Activated T-cell treated with anti-CD3 and anti-CD28 coated beads, Interleukin-2, amount 50 U/mL, for 4 hours (primary cell): Measurements from ENCODE around the gene ZXDC. TPM values are rescaled to one million over a fixed set of nuclear protein-coding genes. Genes with fewer than 3 reads are reported as not detected.

ENCODE experiments used
- ATAC-seq, 2 donors: fragments of 200-7000 bp; cut with Tn5 transposase; one replicate each; pipeline ENCODE4 v1.10.0; 2021
- DNase-seq: peaks from one replicate; pipeline ENCODE4 v3.0.0-alpha.2; 2020
- H3K27me3 Mint-ChIP-seq: one replicate; pipeline ENCODE4 v1.8.0; 2021; ENCODE audit warnings: low read depth, mixed read lengths
- H3K36me3 Mint-ChIP-seq: one replicate; pipeline ENCODE4 v1.8.0; 2022; ENCODE audit warnings: mixed read lengths; ENCODE audit not compliant: insufficient read depth
- H3K4me1 Mint-ChIP-seq: one replicate; pipeline ENCODE4 v1.8.0; 2021; ENCODE audit warnings: low read depth, mixed read lengths
- H3K4me3 Mint-ChIP-seq: one replicate; pipeline ENCODE4 v1.8.0; 2021; ENCODE audit warnings: mild to moderate bottlenecking, moderate library complexity, mixed read lengths
- H3K9me3 Mint-ChIP-seq: one replicate; pipeline ENCODE4 v1.8.0; 2021; ENCODE audit warnings: mixed read lengths
- total RNA-seq, 3 donors: library from RNA; stranded (reverse); gene quantifications; one replicate each; pipeline ENCODE4 v1.2.1, GENCODE V29; 2021

Gene ZXDC
- total RNA-seq, 3 donors from 2014 or later: 24.4 to 25.6 (median 25.6) TPM

- Mint-ChIP-seq H3K4me3 (no peak overlapping the region), H3K4me1 (no peaks in the 10 kb centered on the region), H3K9me3 (peaks cover 4% of the 10 kb centered on the region), H3K27me3 (peaks cover 41% of the 10 kb centered on the region), H3K36me3 (no peaks in the 10 kb centered on the region)
- no peak for DNase-seq
- no peak for ATAC-seq
These were observed 62.6 kb downstream of the ZXDC start for GRCh38 chr3:126412841-126413692.

GRCh38 chr3:126408099-126408498 is 67.6 kb downstream of the ZXDC start:
- Mint-ChIP-seq H3K4me1 (no peaks in the 10 kb centered on the region), H3K4me3 (no peak overlapping the region), H3K27me3 (peaks cover 26% of the 10 kb centered on the region), H3K9me3 (peaks cover 4% of the 10 kb centered on the region), H3K36me3 (no peaks in the 10 kb centered on the region)
- ATAC-seq: no peak
- DNase-seq: no peak

- no peak for ATAC-seq
- Mint-ChIP-seq H3K4me3 (no peak overlapping the region), H3K4me1 (no peaks in the 10 kb centered on the region), H3K9me3 (peaks cover 4% of the 10 kb centered on the region), H3K27me3 (peaks cover 26% of the 10 kb centered on the region), H3K36me3 (no peaks in the 10 kb centered on the region)
- DNase-seq: no peak
These were observed 68.2 kb downstream of the ZXDC start for GRCh38 chr3:126407412-126408044.

GRCh38 chr3:126406389-126407296 is 69.0 kb downstream of the ZXDC start:
- H3K4me1 Mint-ChIP-seq: no peaks in the 10 kb centered on the region
- no peak overlapping the region for H3K4me3 Mint-ChIP-seq
- H3K36me3 Mint-ChIP-seq: no peaks in the 10 kb centered on the region
- ATAC-seq: no peak
- H3K9me3 Mint-ChIP-seq: peaks cover 4% of the 10 kb centered on the region
- no peak for DNase-seq
- H3K27me3 Mint-ChIP-seq: peaks cover 26% of the 10 kb centered on the region

- H3K9me3 Mint-ChIP-seq: no peaks in the 10 kb centered on the region
- no peak overlapping the region for H3K4me3 Mint-ChIP-seq
- no peaks in the 10 kb centered on the region for H3K4me1 Mint-ChIP-seq
- peaks cover 18% of the 10 kb centered on the region for H3K27me3 Mint-ChIP-seq
- ATAC-seq (no peak), DNase-seq (no peak)
- no peaks in the 10 kb centered on the region for H3K36me3 Mint-ChIP-seq
These were observed 72.9 kb downstream of the ZXDC start for GRCh38 chr3:126402666-126403302.

- Mint-ChIP-seq H3K9me3 (no peaks in the 10 kb centered on the region), H3K4me1 (no peaks in the 10 kb centered on the region), H3K4me3 (no peak overlapping the region), H3K36me3 (no peaks in the 10 kb centered on the region), H3K27me3 (peaks cover 18% of the 10 kb centered on the region)
- no peak for ATAC-seq
- no peak for DNase-seq
These were observed 73.5 kb downstream of the ZXDC start for GRCh38 chr3:126402178-126402577.

GRCh38 chr3:126401611-126402160 is 74.0 kb downstream of the ZXDC start:
- no peak for ATAC-seq
- no peaks in the 10 kb centered on the region for H3K9me3 Mint-ChIP-seq
- no peak for DNase-seq
- no peak overlapping the region for H3K4me3 Mint-ChIP-seq
- H3K36me3 Mint-ChIP-seq: no peaks in the 10 kb centered on the region
- peaks cover 18% of the 10 kb centered on the region for H3K27me3 Mint-ChIP-seq
- H3K4me1 Mint-ChIP-seq: no peaks in the 10 kb centered on the region

GRCh38 chr3:126399756-126400155 is 75.9 kb downstream of the ZXDC start:
- no peaks in the 10 kb centered on the region for H3K9me3 Mint-ChIP-seq
- peaks cover 20% of the 10 kb centered on the region for H3K27me3 Mint-ChIP-seq

GRCh38 chr3:126399351-126399735 is 76.3 kb downstream of the ZXDC start:
- Mint-ChIP-seq H3K4me1 (no peaks in the 10 kb centered on the region), H3K27me3 (peaks cover 20% of the 10 kb centered on the region), H3K36me3 (no peaks in the 10 kb centered on the region), H3K9me3 (no peaks in the 10 kb centered on the region), H3K4me3 (no peak overlapping the region)
- no peak for ATAC-seq
- DNase-seq: no peak

More at GRCh38 chr3:126399756-126400155, 75.9 kb downstream of the ZXDC start:
- Mint-ChIP-seq H3K36me3 (no peaks in the 10 kb centered on the region), H3K4me3 (no peak overlapping the region), H3K4me1 (no peaks in the 10 kb centered on the region)
- DNase-seq: no peak
- no peak for ATAC-seq

- Mint-ChIP-seq H3K4me3 (no peak overlapping the region), H3K9me3 (no peaks in the 10 kb centered on the region), H3K36me3 (no peaks in the 10 kb centered on the region), H3K4me1 (no peaks in the 10 kb centered on the region), H3K27me3 (peaks cover 26% of the 10 kb centered on the region)
- ATAC-seq: no peak
- no peak for DNase-seq
These were observed 77.0 kb downstream of the ZXDC start for GRCh38 chr3:126398423-126399350.

GRCh38 chr3:126397610-126398422 is 77.9 kb downstream of the ZXDC start:
- H3K9me3 Mint-ChIP-seq: no peaks in the 10 kb centered on the region
- no peak overlapping the region for H3K4me3 Mint-ChIP-seq
- peaks cover 32% of the 10 kb centered on the region for H3K27me3 Mint-ChIP-seq
- no peaks in the 10 kb centered on the region for H3K4me1 Mint-ChIP-seq
- H3K36me3 Mint-ChIP-seq: no peaks in the 10 kb centered on the region
- DNase-seq: no peak
- ATAC-seq: no peak

GRCh38 chr3:126396536-126396935 is 79.2 kb downstream of the ZXDC start:
- ATAC-seq: no peak

More at GRCh38 chr3:126396536-126396935, 79.2 kb downstream of the ZXDC start:
- peaks cover 37% of the 10 kb centered on the region for H3K27me3 Mint-ChIP-seq
- H3K9me3 Mint-ChIP-seq: no peaks in the 10 kb centered on the region
- no peaks in the 10 kb centered on the region for H3K4me1 Mint-ChIP-seq
- H3K36me3 Mint-ChIP-seq: no peaks in the 10 kb centered on the region
- DNase-seq: no peak
- H3K4me3 Mint-ChIP-seq: no peak overlapping the region
